ENCODE measurements around the gene CCDC60. TPM values are rescaled to one million over a fixed set of nuclear protein-coding genes. Genes with fewer than 3 reads are reported as not detected.

CCDC60 gene
- total RNA-seq, 4 donors from 2014 or later: not detected

- Histone ChIP-seq H3K9me3 (peaks cover 0 to 13% (median 9%) of the 10 kb centered on the region in 4 donors), H3K27me3 (no peaks in the 10 kb centered on the region), H3K4me1 (no peaks in the 10 kb centered on the region), H3K4me3 (no peak overlapping the region), H3K27ac (replicated peaks in 1 of 4) (no peak overlapping the region), H3K36me3 (no peaks in the 10 kb centered on the region)
- DNase-seq (ENCODE audit: extremely low spot score): no peak
- WGBS: 89% methylated on average over 8 of the region's 8 CpGs
- TF ChIP-seq POLR2A (IDR thresholded peaks at IDR 0.05; ENCODE audit: low read depth) (no peak), EP300 (IDR thresholded peaks at IDR 0.05) (no peak)
- intact Hi-C loops (cut with DNase I): no loop called here
Observed at GRCh38 chr12:119463211-119463926, 128.8 kb downstream of the CCDC60 start.

- Histone ChIP-seq H3K4me3 (no peak overlapping the region), H3K36me3 (no peaks in the 10 kb centered on the region), H3K4me1 (no peaks in the 10 kb centered on the region), H3K27me3 (no peaks in the 10 kb centered on the region), H3K27ac (replicated peaks in 1 of 4) (no peak overlapping the region), H3K9me3 (no peaks in the 10 kb centered on the region)
- no peak for DNase-seq (ENCODE audit: extremely low spot score)
- intact Hi-C loops (cut with DNase I): no loop called here
- no peak for TF ChIP-seq EP300 (IDR thresholded peaks at IDR 0.05)
- no peak for TF ChIP-seq POLR2AphosphoS5 (IDR thresholded peaks at IDR 0.05)
- TF ChIP-seq, protein P1, sequence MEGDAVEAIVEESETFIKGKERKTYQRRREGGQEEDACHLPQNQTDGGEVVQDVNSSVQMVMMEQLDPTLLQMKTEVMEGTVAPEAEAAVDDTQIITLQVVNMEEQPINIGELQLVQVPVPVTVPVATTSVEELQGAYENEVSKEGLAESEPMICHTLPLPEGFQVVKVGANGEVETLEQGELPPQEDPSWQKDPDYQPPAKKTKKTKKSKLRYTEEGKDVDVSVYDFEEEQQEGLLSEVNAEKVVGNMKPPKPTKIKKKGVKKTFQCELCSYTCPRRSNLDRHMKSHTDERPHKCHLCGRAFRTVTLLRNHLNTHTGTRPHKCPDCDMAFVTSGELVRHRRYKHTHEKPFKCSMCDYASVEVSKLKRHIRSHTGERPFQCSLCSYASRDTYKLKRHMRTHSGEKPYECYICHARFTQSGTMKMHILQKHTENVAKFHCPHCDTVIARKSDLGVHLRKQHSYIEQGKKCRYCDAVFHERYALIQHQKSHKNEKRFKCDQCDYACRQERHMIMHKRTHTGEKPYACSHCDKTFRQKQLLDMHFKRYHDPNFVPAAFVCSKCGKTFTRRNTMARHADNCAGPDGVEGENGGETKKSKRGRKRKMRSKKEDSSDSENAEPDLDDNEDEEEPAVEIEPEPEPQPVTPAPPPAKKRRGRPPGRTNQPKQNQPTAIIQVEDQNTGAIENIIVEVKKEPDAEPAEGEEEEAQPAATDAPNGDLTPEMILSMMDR (IDR thresholded peaks at IDR 0.05): no peak
- TF ChIP-seq POLR2A (IDR thresholded peaks at IDR 0.05; ENCODE audit: low read depth): no peak
Observed at GRCh38 chr12:119468296-119468695, 133.8 kb downstream of the CCDC60 start.

- no peaks in the 10 kb centered on the region for H3K27me3 ChIP-seq
- peaks cover 0 to 11% (median 10%) of the 10 kb centered on the region in 4 donors for H3K9me3 ChIP-seq
- WGBS: 86% methylated on average over 4 of the region's 4 CpGs
- no peak overlapping the region for H3K27ac ChIP-seq (replicated peaks in 1 of 4)
- intact Hi-C loops (cut with DNase I): no loop called here
- H3K4me3 ChIP-seq: no peak overlapping the region
- TF ChIP-seq, protein P1 (IDR thresholded peaks at IDR 0.05): no peak
- TF ChIP-seq EP300 (IDR thresholded peaks at IDR 0.05) (no peak), POLR2AphosphoS5 (IDR thresholded peaks at IDR 0.05) (no peak), POLR2A (IDR thresholded peaks at IDR 0.05; ENCODE audit: low read depth) (no peak)
- no peaks in the 10 kb centered on the region for H3K36me3 ChIP-seq
- H3K4me1 ChIP-seq: no peaks in the 10 kb centered on the region
- no peak for DNase-seq (ENCODE audit: extremely low spot score)
Observed at GRCh38 chr12:119475650-119476049, 141.1 kb downstream of the CCDC60 start.

- H3K4me1 ChIP-seq: no peaks in the 10 kb centered on the region
- 79% methylated on average over 3 of the region's 3 CpGs for WGBS
- intact Hi-C loops (cut with DNase I): no loop called here
- H3K27ac ChIP-seq (replicated peaks in 1 of 4): no peak overlapping the region
- TF ChIP-seq POLR2AphosphoS5 (IDR thresholded peaks at IDR 0.05) (no peak), EP300 (IDR thresholded peaks at IDR 0.05) (no peak), POLR2A (IDR thresholded peaks at IDR 0.05; ENCODE audit: low read depth) (no peak)
- TF ChIP-seq, protein P1 (IDR thresholded peaks at IDR 0.05): no peak
- H3K36me3 ChIP-seq: no peaks in the 10 kb centered on the region
- H3K9me3 ChIP-seq: peaks cover 0 to 11% (median 10%) of the 10 kb centered on the region in 4 donors
- DNase-seq (ENCODE audit: extremely low spot score): no peak
- no peak overlapping the region for H3K4me3 ChIP-seq
- H3K27me3 ChIP-seq: no peaks in the 10 kb centered on the region
Observed at GRCh38 chr12:119476951-119477350, 142.4 kb downstream of the CCDC60 start.

DNA sequence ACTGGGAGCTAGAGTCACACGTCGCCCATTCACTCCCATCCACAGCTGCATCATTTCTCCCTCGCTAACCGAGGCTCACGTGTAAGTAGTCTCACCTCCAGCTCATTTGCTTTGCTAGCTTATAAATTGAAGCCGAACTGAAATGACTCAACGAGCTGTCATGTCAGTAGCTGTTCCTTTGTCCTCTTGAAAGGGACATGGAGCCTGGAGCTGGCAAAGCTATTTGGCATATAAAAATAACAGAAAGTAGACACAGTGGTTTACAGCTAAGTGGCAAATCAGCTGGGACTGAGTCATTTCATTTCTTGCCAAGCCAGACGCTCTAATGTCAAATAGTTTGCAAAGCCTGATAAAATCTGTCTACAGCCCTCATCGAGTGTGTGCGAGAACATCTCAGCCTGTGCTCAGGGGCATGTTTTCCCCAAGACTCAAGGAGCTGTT lies 144.6 kb downstream of the CCDC60 start:
- Histone ChIP-seq H3K9me3 (peaks cover 0 to 14% (median 10%) of the 10 kb centered on the region in 4 donors), H3K4me1 (no peaks in the 10 kb centered on the region), H3K4me3 (no peak overlapping the region), H3K27me3 (no peaks in the 10 kb centered on the region), H3K36me3 (no peaks in the 10 kb centered on the region), H3K27ac (replicated peaks in 1 of 4) (no peak overlapping the region)
- DNase-seq (ENCODE audit: extremely low spot score): no peak
- intact Hi-C loops (cut with DNase I): no loop called here
- TF ChIP-seq EP300 (IDR thresholded peaks at IDR 0.05): no peak
- no peak for TF ChIP-seq POLR2AphosphoS5 (IDR thresholded peaks at IDR 0.05)
- TF ChIP-seq, protein P1 (IDR thresholded peaks at IDR 0.05): no peak
- TF ChIP-seq POLR2A (IDR thresholded peaks at IDR 0.05; ENCODE audit: low read depth): no peak
- 72% methylated on average over 10 of the region's 10 CpGs for WGBS

Data from esophagus muscularis mucosa (tissue), 4 donors.